Measurements from ENCODE around the gene COL18A1.

- no peak for TF ChIP-seq CTCF (IDR thresholded peaks at IDR 0.05)
- no peak for TF ChIP-seq EZH2phosphoT487 (IDR thresholded peaks at IDR 0.05)
Measured at GRCh38 chr21:45365608-45366241, 39.2 kb upstream of the COL18A1 start.
